SJSA1 (cell line): ENCODE results near the gene ATN1. TPM values are rescaled to one million over a fixed set of nuclear protein-coding genes. Genes with fewer than 3 reads are reported as not detected.
"Not testable (repeated sequence)": the region's sequence is repeated elsewhere in the genome, so short reads cannot be mapped to it uniquely, and the experiment has no call there.

Experiments used
- DNase-seq, 2 experiments: peaks; one replicate each; pipeline ENCODE4 v3.0.0-alpha.2; 2015 to 2020; ENCODE audit warnings: low spot score in 2 of 2, low read depth in 1 of 2
- H3K27ac ChIP-seq: fragments of 250-450 bp; sonication (Bioruptor Pico); 2 replicates; pipeline ENCODE4 v1.5.1; 2020; ENCODE audit warnings: mild to moderate bottlenecking, moderate library complexity
- H3K27me3 ChIP-seq: fragments of 250-450 bp; sonication (Bioruptor Pico); replicated peaks from 2 replicates; pipeline ENCODE4 v1.5.1; 2020; ENCODE audit warnings: mild to moderate bottlenecking, moderate library complexity
- H3K36me3 ChIP-seq: fragments of 250-450 bp; sonication (Bioruptor Pico); 2 replicates; pipeline ENCODE4 v1.5.1; 2020; ENCODE audit warnings: mild to moderate bottlenecking
- H3K4me1 ChIP-seq: fragments of 250-450 bp; sonication (Bioruptor Pico); replicated peaks from 2 replicates; pipeline ENCODE4 v1.6.1; 2021; ENCODE audit warnings: mild to moderate bottlenecking
- H3K4me3 ChIP-seq: fragments of 250-450 bp; sonication (Bioruptor Pico); 2 replicates; pipeline ENCODE4 v1.5.1; 2020; ENCODE audit warnings: mild to moderate bottlenecking
- H3K9me3 ChIP-seq: fragments of 250-450 bp; sonication (Bioruptor Pico); replicated peaks from 2 replicates; pipeline ENCODE4 v1.5.1; 2020; ENCODE audit warnings: mild to moderate bottlenecking
- total RNA-seq: library from RNA; depleted of rRNA; stranded (reverse); fragments of >200 nt; shearing (Covaris generic); gene quantifications from 2 replicates; pipeline ENCODE4 v1.2.3, GENCODE V29; 2014

ATN1 gene
- total RNA-seq, 1 experiment from 2014 or later, result 7.2 TPM

GRCh38 chr12:6891646-6892001 is 36.1 kb upstream of the ATN1 start:
- Histone ChIP-seq H3K27ac (peak overlapping the region; percentile 61), H3K36me3 (peaks cover 5% of the 10 kb centered on the region), H3K4me3 (peak overlapping the region; percentile 33), H3K4me1 (peaks cover 18% of the 10 kb centered on the region), H3K27me3 (no peaks in the 10 kb centered on the region), H3K9me3 (no peaks in the 10 kb centered on the region)
- DNase-seq, result no peak

GRCh38 chr12:6892683-6893082 is 35.1 kb upstream of the ATN1 start:
- H3K9me3 ChIP-seq, H3K27ac ChIP-seq, H3K27me3 ChIP-seq, H3K36me3 ChIP-seq, H3K4me3 ChIP-seq, DNase-seq: not testable (repeated sequence)
- H3K4me1 ChIP-seq, result peaks cover 18% of the 10 kb centered on the region

DNA sequence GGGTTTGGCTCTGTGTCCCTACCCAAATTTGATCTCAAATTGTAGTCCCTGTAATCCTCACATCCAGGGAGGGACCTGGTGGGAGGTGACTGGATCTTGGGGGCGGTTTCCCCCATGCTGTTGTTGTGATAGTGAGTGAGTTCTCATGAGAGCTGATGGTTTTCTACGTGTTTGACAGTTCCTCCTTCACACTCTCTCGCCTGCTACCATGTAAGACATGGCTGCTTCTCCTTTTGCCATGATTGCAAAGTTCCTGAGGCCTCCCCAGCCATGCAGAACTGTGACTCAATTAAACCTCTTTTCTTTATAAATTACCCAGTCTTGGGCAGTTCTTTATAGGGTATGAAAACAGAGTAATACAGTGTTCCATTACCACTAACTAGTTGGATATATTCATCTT is 33.4 kb upstream of the ATN1 start:
- Histone ChIP-seq H3K4me3 (no peak overlapping the region), H3K27me3 (no peaks in the 10 kb centered on the region), H3K4me1 (peaks cover 14% of the 10 kb centered on the region), H3K27ac (no peak overlapping the region), H3K36me3 (no peaks in the 10 kb centered on the region), H3K9me3 (no peaks in the 10 kb centered on the region)
- DNase-seq, result no peak

DNA sequence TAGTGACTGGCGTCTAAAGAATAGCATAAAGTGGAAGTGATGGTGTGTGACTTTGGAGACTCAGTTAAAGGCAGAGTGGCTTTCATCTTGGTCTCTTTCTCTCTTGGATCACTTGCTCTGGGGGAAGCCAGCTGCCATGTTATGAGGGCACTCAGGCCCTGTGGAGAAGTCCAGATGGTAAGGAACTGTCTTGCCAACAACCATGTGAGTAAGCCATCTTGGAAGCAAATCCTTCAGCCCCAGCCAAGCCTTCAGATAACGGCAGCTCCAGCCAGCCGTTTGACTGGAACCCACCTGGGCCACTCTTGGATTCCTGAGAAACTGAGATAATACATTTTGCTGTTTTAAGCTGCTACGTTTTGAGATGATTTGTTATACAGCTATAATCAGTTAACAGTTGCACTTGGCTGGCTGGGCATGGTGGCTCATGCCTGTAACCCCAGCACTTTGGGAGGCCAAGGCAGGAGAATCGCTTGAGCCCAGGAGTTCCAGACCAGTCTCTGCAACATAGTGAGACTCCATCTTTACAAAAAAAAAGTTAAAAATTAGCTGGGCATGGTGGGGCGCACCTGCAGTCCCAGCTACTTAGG is 30.8 kb upstream of the ATN1 start:
- H3K27me3 ChIP-seq, result no peaks in the 10 kb centered on the region
- DNase-seq, result no peak
- no peaks in the 10 kb centered on the region for H3K36me3 ChIP-seq
- no peak overlapping the region for H3K4me3 ChIP-seq
- no peak overlapping the region for H3K27ac ChIP-seq
- no peaks in the 10 kb centered on the region for H3K9me3 ChIP-seq
- H3K4me1 ChIP-seq, result peaks cover 9% of the 10 kb centered on the region

- H3K27me3 ChIP-seq, result no peaks in the 10 kb centered on the region
- no peaks in the 10 kb centered on the region for H3K9me3 ChIP-seq
- no peak overlapping the region for H3K27ac ChIP-seq
- no peak for DNase-seq
- no peak overlapping the region for H3K4me3 ChIP-seq
- peaks cover 18% of the 10 kb centered on the region for H3K4me1 ChIP-seq
- no peaks in the 10 kb centered on the region for H3K36me3 ChIP-seq
Observed at GRCh38 chr12:6899427-6899826, 28.3 kb upstream of the ATN1 start.

DNA sequence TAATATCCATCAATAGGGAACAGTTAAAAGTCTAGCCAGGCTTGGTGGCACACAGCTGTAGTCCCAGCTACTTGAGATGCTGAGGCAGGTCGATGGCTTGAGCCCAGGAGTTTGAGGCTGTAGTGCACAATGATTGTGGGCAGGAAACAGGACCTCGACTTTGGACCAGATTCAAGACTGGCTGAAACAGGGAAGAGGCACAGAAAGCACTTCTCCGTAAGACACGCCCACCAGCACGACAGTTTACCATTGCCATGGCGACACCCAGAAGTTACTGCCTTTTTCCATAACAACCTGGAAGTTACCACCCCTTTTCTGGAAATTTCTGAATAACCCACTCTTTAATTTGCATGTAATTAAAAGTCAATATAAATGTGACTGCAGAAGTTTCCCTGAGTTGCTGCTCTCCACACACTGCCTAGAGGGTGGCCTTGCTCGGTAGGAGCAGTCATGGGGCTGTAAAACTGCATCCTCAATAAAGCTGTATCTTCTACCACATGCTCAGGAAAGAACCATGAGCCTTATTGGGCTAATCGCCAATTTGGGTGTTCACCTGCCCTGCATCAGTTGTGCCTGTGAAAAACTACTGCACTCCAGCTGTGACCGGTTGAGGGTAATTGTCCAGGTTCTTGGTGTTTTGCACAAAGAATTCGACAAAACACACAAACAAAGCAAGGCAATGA is 27.8 kb upstream of the ATN1 start:
- Histone ChIP-seq H3K4me3 (no peak overlapping the region), H3K9me3 (no peaks in the 10 kb centered on the region), H3K4me1 (peaks cover 21% of the 10 kb centered on the region), H3K27me3 (no peaks in the 10 kb centered on the region), H3K36me3 (no peaks in the 10 kb centered on the region), H3K27ac (no peak overlapping the region)
- DNase-seq, result peak in 1 of 2 experiments; percentile 21

GRCh38 chr12:6902448-6902847 is 25.3 kb upstream of the ATN1 start:
- Histone ChIP-seq H3K4me3 (no peak overlapping the region), H3K36me3 (0 out of 2 replicates have a peak, but pooled peaks cover 7% of the 10 kb centered on the region), H3K27ac (no peak overlapping the region), H3K4me1 (peaks cover 27% of the 10 kb centered on the region), H3K27me3 (no peaks in the 10 kb centered on the region), H3K9me3 (no peaks in the 10 kb centered on the region)
- DNase-seq, result no peak

DNA sequence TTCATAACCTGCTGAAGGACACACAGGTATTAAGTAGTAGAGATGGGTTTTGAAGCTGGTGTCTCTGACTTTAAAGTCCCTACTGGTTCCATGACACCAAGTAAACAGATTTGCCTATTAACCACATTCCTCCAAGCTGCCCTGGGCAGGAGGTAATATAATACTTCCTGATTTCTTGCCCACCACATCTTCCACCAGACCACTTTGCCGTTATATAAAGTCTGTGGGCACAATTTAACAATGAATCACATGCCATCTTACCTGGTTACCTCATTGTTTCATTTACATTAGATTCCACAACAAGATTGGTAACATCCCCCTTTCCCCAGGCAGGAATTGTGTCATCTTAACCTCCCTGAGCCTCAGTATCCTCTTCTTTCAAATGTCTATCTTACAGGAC is 24.0 kb upstream of the ATN1 start:
- DNase-seq, result no peak
- H3K27ac ChIP-seq, result no peak overlapping the region
- H3K4me1 ChIP-seq, result peaks cover 27% of the 10 kb centered on the region
- H3K9me3 ChIP-seq, result no peaks in the 10 kb centered on the region
- 0 out of 2 replicates have a peak, but pooled peaks cover 7% of the 10 kb centered on the region for H3K36me3 ChIP-seq
- H3K4me3 ChIP-seq, result no peak overlapping the region
- no peaks in the 10 kb centered on the region for H3K27me3 ChIP-seq

DNA sequence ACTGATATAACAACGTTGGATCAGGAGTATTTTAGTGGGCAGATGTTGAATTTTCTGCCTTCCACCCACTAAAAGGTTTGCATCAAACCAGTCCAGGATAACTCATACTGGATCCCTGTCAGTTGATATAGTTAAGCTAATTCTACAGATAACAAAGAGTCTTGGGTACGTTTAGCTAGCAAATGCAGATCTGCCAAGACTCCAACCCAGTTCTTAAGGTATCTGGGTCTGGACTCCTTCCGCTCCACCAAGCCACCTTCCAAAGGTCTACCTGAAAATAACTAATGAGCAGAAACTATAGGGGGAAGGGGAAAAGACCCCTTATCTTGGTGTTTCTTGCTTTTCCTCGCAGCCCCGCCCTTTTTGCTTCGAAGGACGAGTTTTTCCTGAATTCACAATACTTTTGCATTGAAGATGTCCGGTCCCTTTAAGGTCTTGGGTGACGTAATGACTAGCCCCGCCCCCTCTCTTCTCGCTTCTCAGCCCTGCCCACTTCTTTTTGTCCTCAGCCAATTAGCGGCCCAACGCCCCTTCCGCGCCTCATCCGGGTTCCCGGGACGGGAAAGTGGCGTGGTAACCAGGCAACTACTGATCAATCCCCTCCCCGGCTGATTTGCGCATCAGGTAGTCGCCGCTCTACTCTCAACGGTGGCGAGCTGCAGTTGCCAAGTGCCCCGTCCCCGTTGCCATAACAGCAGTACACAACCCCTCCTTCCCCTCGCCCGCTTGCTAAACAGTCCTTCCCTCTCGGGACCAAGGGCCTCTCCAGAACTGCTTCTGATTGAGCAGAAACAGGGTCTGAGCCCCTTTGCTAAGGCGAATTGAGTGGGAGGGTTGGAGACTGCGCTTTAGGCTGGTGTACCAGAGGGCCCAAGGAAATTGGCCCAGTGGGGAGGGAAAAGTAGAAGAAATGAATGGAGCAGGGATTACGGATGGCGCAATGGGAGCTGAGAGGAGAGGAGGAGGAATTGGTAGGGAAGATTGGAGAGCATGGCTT is 23.2 kb upstream of the ATN1 start, which contains the start of gene LRRC23:
LRRC23 (plus strand) TSS at position 543 of the 997 bp plus-strand sequence. CDS start 812 bp downstream, outside the sequence.
- DNase-seq, result peak; percentile 93 to 97
- Histone ChIP-seq H3K4me3 (peak within 1 kb of the TSS; percentile 61), H3K9me3 (no peaks in the 10 kb centered on the region), H3K4me1 (peaks cover 27% of the 10 kb centered on the region), H3K27ac (peak within 1 kb of the TSS; percentile 64), H3K27me3 (no peaks in the 10 kb centered on the region), H3K36me3 (0 out of 2 replicates have a peak, but pooled peaks cover 7% of the 10 kb centered on the region)

DNA sequence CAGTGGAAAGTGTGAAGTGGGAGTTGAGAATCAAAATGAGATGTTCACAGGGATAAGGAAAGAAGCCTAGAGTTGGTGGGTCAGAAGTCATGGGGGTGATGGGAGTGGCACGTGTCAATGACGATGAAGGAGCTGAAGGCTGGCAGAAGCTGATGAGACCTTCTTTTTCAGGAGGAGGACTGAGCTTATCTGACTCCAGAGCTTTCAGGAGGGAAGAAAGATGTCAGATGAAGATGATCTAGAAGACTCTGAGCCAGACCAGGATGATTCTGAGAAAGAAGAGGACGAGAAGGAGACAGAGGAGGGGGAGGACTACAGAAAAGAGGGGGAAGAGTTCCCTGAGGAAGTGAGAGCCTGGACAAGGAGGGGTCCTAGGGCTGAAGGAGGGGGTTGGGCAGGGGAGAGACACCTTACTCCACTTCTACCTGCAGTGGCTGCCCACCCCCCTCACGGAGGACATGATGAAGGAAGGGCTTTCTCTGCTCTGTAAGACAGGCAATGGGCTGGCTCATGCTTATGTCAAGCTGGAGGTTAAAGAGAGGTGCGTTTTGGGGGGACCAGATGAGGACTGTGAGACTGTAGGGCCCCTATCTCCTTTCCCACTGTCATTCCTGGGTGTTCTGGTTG is 22.2 kb upstream of the ATN1 start:
- no peak for DNase-seq
- H3K36me3 ChIP-seq, result 0 out of 2 replicates have a peak, but pooled peaks cover 7% of the 10 kb centered on the region
- no peaks in the 10 kb centered on the region for H3K27me3 ChIP-seq
- H3K4me3 ChIP-seq, result peak overlapping the region; percentile 61
- peaks cover 18% of the 10 kb centered on the region for H3K4me1 ChIP-seq
- no peaks in the 10 kb centered on the region for H3K9me3 ChIP-seq
- H3K27ac ChIP-seq, result no peak overlapping the region

- not testable (repeated sequence) for H3K9me3 ChIP-seq, H3K36me3 ChIP-seq, H3K4me3 ChIP-seq
Observed at GRCh38 chr12:6908141-6908540, 19.6 kb upstream of the ATN1 start.

GRCh38 chr12:6909421-6910145 is 18.2 kb upstream of the ATN1 start:
- H3K9me3 ChIP-seq, result no peaks in the 10 kb centered on the region
- H3K4me3 ChIP-seq, result no peak overlapping the region
- 0 out of 2 replicates have a peak, but pooled peaks cover 7% of the 10 kb centered on the region for H3K36me3 ChIP-seq
- peaks cover 17% of the 10 kb centered on the region for H3K4me1 ChIP-seq
- H3K27ac ChIP-seq, result no peak overlapping the region
- no peak for DNase-seq
- H3K27me3 ChIP-seq, result no peaks in the 10 kb centered on the region

More at GRCh38 chr12:6908141-6908540, 19.6 kb upstream of the ATN1 start:
- H3K4me1 ChIP-seq, result peaks cover 18% of the 10 kb centered on the region
- H3K27ac ChIP-seq, DNase-seq, H3K27me3 ChIP-seq: not testable (repeated sequence)
